Measurements from ENCODE around the gene APOBEC2. TPM values are rescaled to one million over a fixed set of nuclear protein-coding genes. Genes with fewer than 3 reads are reported as not detected.

Gene APOBEC2
- total RNA-seq, 1 donor from 2014 or later = not detected

GRCh38 chr6:41061196-41061726 lies 8.3 kb downstream of the APOBEC2 start:
- Mint-ChIP-seq H3K4me3 (no peak overlapping the region), H3K27me3 (ENCODE audit: low read depth) (no peaks in the 10 kb centered on the region), H3K36me3 (ENCODE audit: low read depth) (no peaks in the 10 kb centered on the region), H3K9me3 (no peaks in the 10 kb centered on the region), H3K27ac (ENCODE audit: unreplicated experiment) (no peak overlapping the region), H3K4me1 (no peaks in the 10 kb centered on the region)
- DNase-seq (ENCODE audit: low read depth, low spot score) = no peak
- TF ChIP-seq CTCF (conservative IDR thresholded peaks at IDR 0.05) = no peak

GRCh38 chr6:41062056-41062455 lies 9.1 kb downstream of the APOBEC2 start:
- H3K9me3 Mint-ChIP-seq = no peaks in the 10 kb centered on the region
- TF ChIP-seq CTCF (conservative IDR thresholded peaks at IDR 0.05) = no peak

GRCh38 chr6:41063884-41064285 lies 10.9 kb downstream of the APOBEC2 start:
- no peak for TF ChIP-seq CTCF (conservative IDR thresholded peaks at IDR 0.05)
- no peak overlapping the region for H3K27ac Mint-ChIP-seq (ENCODE audit: unreplicated experiment)
- no peaks in the 10 kb centered on the region for H3K36me3 Mint-ChIP-seq (ENCODE audit: low read depth)
- peaks cover 4% of the 10 kb centered on the region for H3K4me1 Mint-ChIP-seq
- H3K4me3 Mint-ChIP-seq = no peak overlapping the region
- no peak for DNase-seq (ENCODE audit: low read depth, low spot score)
- H3K9me3 Mint-ChIP-seq = no peaks in the 10 kb centered on the region
- H3K27me3 Mint-ChIP-seq (ENCODE audit: low read depth) = no peaks in the 10 kb centered on the region

More at GRCh38 chr6:41062056-41062455, 9.1 kb downstream of the APOBEC2 start:
- Mint-ChIP-seq H3K27ac (ENCODE audit: unreplicated experiment) (no peak overlapping the region), H3K4me1 (peaks cover 4% of the 10 kb centered on the region), H3K36me3 (ENCODE audit: low read depth) (no peaks in the 10 kb centered on the region), H3K27me3 (ENCODE audit: low read depth) (no peaks in the 10 kb centered on the region), H3K4me3 (no peak overlapping the region)
- no peak for DNase-seq (ENCODE audit: low read depth, low spot score)

GRCh38 chr6:41064841-41065240 lies 11.8 kb downstream of the APOBEC2 start:
- H3K4me1 Mint-ChIP-seq = peaks cover 4% of the 10 kb centered on the region
- no peak overlapping the region for H3K27ac Mint-ChIP-seq (ENCODE audit: unreplicated experiment)
- no peaks in the 10 kb centered on the region for H3K36me3 Mint-ChIP-seq (ENCODE audit: low read depth)
- H3K27me3 Mint-ChIP-seq (ENCODE audit: low read depth) = no peaks in the 10 kb centered on the region
- TF ChIP-seq CTCF (conservative IDR thresholded peaks at IDR 0.05) = no peak
- no peak for DNase-seq (ENCODE audit: low read depth, low spot score)
- H3K9me3 Mint-ChIP-seq = no peaks in the 10 kb centered on the region
- H3K4me3 Mint-ChIP-seq = no peak overlapping the region

GRCh38 chr6:41065550-41066026 lies 12.6 kb downstream of the APOBEC2 start:
- H3K4me3 Mint-ChIP-seq = no peak overlapping the region
- H3K27ac Mint-ChIP-seq (ENCODE audit: unreplicated experiment) = no peak overlapping the region
- H3K36me3 Mint-ChIP-seq (ENCODE audit: low read depth) = no peaks in the 10 kb centered on the region
- no peaks in the 10 kb centered on the region for H3K27me3 Mint-ChIP-seq (ENCODE audit: low read depth)
- no peak for DNase-seq (ENCODE audit: low read depth, low spot score)
- TF ChIP-seq CTCF (conservative IDR thresholded peaks at IDR 0.05) = no peak
- H3K4me1 Mint-ChIP-seq = peaks cover 6% of the 10 kb centered on the region
- no peaks in the 10 kb centered on the region for H3K9me3 Mint-ChIP-seq
